HG03135 (cell line): ENCODE results near the gene TPST1.
"Not testable (repeated sequence)": the region's sequence is repeated elsewhere in the genome, so short reads cannot be mapped to it uniquely, and the experiment has no call there.

Experiments
- ATAC-seq: cut with Tn5 transposase; IDR thresholded peaks from one replicate; pipeline ENCODE4 v1.9.1; 2021; ENCODE audit warnings: mild to moderate bottlenecking, moderate library complexity; ENCODE audit not compliant: unreplicated experiment

The TPST1 gene

DNA sequence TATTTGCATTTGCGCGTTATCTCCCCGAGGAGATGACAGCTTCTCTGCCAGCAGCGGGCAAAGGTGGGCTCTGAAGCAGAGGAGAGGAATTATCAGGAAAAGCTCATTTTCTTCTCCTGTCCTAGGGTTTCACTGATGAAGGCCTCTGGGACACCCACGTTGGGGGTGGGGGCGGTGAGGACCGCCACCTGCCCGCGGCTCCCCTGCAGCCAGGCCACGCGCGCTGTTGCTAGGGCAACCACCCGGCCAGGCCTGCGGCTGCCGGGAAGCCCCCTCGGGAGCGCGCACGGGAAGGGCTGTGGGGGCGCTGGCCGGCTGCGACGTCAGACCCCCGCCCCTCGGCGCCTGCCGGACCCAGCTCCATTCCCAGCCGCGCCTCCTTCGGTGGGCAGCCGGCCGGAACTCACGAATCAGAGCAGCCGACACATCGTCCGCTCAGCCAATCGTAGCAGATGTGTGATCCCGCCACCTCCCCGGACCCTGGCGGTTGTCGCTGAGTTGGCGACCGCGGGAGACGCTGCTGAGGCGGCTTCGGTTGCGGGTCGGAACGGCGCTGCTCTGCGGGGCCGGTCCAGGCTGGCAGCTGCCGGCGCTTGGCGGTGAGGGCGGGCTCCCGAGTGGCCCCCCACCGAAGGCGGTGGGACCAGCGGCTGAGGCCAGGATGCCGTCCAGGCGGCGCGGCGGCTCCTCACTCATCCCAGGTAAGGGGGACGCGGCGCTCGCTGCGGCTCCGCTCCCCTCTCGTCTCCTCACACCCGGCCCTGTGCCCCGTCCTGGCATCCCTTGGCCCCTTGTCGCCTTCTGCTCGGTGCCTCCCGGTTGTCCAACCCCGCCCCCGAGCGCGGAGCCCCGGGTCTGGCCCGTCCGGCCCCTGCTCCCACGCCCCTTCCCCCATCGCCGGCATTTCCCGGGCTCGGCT, at the start of gene TPST1:
Gene TPST1 (plus strand): TSS at position 513 of the 919 bp plus-strand sequence. CDS start 35,092 bp downstream, outside the sequence.
- peak; percentile 93 for ATAC-seq

DNA sequence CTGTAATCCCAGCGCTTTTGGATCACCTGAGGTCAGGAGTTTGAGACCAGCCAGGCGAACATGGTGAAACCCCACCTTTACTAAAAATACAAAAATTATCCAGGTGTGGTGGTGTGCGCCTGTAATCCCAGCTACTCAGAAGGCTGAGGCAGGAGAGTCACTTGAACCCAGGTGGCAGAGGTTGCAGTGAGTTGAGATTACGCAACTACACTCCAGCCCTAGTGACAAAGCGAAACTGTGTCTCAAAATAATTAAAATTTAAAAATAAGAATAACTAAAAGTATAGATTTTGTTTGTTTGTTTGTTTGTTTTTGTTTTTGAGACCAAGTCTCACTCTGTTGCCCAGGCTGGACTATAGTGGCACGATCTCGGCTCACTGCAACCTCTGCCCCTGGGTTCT, 49.1 kb upstream of the TPST1 start:
- ATAC-seq, result not testable (repeated sequence)

DNA sequence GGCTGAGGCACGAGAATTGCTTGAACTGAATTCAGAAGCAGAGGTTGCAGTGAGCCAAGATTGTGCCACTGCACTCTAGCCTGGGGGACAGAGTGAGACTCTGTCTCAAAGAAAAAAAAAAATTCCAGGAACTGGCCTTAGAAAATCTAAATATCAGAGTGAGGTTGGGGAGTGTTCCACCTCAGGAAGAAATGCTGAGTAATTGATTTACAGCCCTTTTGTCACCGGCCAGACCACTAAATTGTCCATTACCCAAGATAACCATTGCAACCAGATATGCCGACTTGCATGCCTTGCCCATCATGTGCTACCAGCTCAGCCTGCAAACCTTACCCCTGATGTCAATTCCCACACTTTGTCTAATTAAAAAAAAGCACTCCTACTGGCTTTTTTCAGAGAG, 48.1 kb upstream of the TPST1 start:
- ATAC-seq, result no peak

DNA sequence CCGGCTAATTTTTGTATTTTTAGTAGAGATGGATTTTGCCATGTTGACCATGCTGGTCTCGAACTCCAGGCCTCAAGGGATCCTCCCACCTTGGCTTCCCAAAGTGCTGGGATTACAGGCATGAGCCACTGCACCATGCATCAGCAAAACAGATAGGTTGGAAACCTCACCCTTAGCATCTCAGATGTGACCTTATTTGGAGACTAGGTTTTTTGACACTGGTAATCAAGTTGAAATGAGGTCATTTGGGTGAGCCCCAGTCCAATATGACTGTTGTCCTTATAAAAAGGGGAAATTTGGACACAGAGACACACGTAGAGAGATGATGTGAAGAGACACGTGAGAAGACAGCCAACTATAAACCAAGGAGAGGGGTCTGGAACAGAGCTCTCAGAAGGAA, 42.5 kb upstream of the TPST1 start:
- ATAC-seq, result no peak

DNA sequence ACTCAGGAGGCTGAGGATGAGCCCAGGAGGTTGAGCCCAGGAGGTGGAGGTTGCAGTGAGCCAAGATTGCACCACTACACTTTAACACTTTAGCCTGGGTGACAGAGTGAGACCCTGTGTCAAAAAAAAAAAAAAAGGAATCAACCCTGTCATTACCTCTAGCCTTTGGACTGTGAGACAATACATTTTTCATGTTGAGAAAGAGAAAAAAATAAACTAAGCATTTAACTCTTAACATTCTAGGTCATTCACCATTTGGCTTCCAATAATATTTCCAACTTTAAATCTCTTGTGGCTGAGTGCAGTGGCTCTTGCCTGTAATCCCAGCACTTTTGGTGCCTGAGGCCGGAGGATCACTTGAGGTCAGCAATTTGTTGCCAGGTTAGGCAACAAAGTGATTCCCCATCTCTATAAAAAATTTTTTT, 41.9 kb upstream of the TPST1 start:
- ATAC-seq, result no peak

DNA sequence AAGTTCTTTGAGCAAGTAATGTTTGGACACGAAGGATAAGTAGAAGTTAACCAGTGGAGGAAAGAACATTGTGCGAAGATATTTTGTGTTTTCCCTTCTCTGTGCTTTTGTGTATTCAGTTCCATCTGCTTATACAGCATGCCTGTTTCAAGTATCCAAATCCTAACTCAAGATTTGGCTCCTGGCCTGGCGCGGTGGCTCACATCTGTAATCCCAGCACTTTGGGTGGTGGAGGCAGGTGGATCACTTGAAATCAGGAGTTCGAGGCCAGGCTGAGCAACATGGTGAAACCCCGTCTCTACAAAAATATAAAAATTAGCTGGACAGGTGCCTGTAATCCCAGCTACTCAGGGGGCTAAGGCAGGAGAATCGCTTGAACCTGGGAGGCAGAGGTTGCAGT, 40.8 kb upstream of the TPST1 start:
- ATAC-seq, result no peak

DNA sequence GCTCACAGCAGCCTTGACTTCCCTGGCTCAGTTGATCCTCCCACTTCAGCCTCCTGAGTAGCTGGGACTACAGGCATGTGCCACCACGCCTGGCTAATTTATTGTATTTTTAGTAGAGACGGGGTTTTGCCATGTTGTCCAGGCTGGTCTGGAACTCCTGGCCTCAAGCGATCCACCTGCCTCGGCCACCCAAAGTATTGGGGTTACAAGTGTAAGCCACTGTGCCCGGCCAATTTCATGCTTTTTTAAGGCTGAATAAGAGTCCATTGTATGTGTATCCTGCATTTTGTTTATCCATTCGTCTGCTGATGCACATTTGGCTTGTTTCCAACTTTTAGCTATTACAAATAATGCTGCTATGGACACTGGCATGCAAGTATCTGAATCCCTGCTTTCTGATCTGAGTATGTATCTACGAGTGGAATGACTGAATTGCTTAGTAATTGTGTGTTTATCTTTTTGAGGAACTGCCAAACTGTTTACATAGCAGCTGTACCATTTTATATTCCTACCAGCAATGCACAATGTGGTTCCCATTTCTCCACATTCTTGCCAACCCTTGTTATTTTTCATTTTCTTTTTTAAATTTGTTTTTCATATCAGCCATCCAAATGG, 37.3 kb upstream of the TPST1 start:
- ATAC-seq, result no peak

DNA sequence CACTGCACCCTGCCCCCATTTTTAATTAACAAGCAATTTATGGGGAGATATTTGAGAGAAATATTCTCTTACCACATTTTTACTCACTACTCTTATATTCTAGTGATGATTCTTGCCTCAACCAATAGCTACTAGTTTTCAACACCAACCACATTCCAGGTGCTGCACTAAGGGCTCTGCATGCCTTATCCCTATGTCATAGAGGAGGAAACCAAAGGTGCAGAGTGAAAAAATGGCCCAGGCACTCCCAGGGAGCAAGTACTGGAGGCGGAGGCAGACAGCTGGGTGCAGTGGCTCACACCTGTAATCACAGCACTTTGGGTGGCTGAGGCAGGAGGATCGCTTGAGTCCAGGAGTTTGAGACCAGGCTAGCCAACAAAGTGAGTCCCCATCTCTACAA, 35.5 kb upstream of the TPST1 start:
- no peak for ATAC-seq

DNA sequence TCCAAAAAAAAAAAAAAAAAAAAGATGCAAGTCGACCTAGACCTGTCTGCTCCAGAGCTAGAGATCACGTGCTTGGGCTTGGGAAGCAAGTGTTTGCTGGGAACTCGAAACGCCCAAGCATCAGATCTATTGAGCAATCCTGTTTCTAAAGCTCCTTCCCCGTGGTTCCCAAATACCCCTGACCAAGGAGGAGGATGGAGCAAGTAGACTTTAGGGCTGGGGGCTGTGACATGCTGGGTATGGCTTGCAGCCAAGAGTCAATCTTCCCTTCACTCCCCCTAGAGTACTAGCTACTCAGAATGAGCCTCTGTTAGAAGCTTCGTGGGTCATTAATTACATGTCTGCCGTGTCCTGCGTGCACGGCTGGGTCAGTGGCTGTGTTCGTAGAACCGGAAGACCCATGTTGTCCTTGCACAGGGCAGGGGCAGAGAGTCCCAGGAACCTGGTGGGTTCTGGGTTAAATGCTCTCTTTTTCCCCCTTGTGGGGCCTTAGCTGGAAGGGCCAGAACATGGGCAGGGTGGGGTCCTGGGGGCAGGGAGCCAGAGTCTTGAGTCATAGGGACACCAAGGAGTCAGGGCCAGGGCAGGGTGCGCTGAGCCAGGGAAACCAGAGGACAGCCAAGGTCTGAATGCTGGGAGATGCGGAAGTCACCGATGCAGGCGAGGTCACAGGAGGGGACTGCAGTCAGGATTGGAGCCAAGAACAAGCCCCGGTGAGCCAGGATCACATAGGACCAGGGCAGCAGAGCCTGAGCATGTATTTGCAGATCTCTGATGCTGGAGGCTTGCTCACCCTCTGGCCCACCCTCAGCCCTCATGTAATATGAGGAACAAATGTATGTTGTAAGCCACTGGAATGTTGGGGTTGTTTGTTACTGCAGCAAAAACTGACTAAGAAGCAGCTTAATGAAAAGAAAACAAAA, 34.6 kb upstream of the TPST1 start:
- ATAC-seq, result no peak

DNA sequence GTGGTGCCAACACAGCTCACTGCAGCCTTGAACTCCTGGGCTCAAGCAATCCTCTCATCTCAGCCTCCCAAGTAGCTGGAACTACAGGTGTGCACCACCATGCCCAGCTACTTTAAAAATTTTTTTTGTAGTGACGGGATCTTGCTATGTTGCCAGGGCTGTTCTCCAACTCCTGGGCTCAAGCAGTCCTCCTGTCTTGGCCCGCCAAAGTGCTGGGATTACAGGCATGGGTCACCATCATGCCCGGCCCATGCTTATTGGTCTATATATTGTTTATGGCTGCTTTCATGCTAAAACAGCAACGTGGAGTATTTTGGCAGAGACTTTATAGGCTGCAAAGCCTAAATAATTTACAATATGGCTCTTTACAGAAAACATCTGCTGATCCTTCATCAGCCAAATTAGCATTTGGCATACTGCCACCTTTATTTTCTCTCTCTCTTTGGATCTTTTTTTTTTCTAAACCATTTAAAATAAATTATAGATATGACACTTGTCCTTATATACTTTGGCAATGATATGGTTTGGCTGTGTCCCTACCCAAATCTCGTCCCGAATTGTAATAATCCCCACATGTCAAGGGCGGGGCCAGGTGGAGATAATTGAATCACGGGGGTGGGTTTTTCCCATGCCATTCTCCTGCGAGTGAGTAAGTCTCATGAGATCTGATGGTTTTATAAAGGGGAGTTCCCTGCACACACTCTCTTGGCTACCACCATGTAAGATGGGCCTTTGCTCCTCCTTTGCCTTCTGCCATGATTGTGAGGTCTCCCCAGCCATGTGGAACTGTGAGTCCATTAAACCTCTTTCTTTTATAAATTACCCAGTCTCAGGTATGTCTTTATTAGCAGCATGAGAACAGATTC, 32.4 kb upstream of the TPST1 start:
- ATAC-seq, result not testable (repeated sequence)

DNA sequence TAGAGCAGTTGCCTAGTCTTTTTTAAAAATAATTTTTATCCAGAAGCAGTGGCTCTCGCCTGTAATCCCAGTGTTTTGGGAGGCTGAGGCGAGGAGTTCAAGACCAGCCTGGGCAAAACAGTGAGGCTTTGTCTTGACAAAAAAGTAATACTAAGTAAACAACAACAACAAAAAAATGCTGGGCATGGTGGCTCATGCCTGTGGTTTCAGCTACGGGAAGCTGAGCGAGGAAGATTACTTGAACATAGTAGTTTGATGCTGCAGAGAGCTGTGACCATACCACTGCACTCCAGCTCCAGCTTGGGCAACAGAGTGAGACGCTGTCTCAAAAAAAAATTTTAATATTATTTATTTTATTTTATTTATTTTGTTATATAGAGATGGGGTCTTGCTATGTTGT, 31.3 kb upstream of the TPST1 start:
- ATAC-seq, result no peak

DNA sequence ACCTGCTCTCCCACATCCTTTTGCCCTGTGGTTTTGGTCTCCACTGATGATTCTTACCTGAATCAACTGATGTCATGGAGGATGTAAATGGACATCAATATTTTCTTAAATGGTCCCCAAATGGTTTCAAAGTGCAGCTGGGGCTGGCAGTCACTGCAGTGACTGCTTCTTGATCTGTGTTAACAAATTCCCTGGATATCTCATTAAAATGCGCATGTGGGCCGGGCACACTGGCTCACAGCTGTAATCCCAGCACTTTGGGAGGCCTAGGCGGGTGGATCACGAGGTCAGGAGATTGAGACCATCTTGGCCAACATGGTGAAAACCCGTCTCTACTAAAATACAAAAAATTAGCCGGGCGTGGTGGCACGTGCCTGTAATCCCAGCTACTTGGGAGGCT, 30.1 kb upstream of the TPST1 start:
- ATAC-seq, result not testable (repeated sequence)

DNA sequence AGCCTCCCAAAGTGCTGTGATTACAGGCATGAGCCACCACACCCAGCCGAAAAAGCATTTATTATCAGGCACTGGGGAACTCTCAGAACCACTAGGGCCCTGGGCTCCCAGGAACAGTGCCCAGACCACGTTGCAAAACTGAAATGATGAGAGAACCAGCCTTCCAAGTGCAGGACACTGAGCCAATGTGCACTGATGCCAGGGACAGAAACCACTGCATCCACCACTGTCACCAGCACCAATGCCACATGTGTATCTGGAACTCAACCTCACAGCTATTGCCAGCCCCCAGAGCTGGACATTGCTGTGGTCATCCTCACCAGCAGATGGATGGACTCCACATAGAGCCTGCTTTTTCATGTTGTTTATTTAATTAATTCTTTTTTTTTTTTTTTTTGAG, 28.2 kb upstream of the TPST1 start:
- no peak for ATAC-seq

DNA sequence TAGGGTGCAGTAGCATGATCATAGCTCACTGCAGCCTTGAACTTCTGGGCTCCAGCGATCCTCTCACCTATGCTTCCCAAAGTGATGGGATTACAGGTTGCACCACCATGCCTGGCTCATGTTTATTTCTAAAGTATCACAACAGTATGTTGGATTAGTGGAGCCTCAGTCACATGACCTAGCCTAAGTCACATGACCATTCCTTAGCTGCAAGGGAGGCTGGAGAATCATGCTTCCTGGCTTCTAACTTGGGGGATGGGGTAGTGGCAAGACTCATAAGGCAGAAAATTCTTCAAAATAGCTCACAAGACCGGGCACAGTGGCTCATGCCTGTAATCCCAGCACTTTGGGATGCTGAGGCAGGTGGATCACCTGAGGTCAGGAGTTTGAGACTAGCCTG, 26.9 kb upstream of the TPST1 start:
- no peak for ATAC-seq

DNA sequence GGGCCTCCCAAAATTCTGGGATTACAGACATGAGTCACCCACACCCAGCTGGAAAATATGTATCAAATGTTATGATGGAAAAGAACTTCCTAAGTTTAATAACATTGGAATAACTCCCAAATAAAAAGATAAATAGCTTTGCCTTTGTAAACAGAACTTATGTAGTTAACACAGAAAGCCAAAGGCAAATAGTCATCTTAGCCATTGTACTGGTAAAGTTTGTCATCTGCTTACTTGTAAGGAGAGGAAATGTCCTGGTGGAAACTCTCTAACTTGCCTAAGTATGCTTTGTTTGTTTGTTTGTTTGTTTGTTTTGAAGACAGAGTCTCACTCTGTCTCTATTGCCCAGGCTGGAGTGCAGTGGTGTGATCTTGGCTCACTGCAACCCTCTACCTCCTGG, 23.8 kb upstream of the TPST1 start:
- no peak for ATAC-seq

DNA sequence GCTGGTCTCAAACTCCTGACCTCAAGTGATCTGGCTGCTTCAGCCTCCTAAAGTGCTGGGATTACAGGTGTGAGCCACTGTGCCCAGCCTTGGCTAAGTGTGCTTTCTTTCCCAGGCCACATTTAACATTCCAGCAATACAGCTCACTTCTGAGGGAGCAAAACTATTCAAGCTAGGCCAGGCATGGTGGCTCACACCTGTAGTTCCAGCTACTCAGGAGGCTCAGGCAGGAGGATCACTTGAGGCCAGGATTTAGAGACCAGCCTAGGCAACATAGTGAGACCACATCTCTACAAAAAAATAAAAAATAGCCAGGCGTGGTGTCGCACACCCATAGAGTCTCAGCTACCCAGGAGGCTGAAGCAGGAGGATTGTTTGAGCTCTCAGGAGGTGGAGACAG, 23.3 kb upstream of the TPST1 start:
- ATAC-seq, result no peak

DNA sequence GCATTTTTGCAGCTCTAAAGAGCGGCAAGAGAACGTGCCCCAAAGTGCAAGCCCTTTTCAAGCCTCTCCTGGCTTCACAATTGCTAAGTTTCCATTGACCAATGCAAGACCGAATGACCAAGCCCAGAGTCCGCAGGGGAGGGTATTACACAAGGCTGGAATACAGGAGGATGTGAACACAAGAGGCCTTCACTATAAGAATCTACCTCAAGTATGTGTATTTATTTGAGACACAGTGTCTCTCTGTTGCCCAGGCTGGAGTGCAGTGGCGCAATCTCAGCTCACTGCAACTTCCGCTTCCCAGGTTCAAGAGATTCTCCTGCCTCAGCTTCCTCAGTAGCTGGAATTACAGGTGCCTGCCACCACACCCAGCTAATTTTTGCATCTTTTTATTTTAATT, 22.2 kb upstream of the TPST1 start:
- no peak for ATAC-seq

DNA sequence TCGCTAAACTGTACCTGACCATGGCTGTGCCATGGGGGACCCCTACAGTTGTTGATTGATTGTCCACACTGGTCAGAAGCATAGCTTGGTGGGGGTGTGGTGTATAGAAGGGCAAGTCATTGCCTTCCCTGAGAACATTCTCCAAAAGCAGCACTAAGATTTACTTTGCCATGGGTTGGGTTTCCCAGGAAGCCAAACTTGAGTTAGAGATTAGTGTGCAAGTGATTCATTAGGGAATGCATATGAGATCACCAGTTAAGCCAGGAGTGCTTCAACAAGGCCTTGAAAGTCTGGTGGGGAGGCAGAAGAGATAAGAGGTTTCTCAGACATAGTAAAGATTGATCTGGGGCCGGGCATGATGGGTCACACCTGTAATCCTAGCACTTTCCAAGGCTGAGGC, 21.4 kb upstream of the TPST1 start:
- no peak for ATAC-seq

DNA sequence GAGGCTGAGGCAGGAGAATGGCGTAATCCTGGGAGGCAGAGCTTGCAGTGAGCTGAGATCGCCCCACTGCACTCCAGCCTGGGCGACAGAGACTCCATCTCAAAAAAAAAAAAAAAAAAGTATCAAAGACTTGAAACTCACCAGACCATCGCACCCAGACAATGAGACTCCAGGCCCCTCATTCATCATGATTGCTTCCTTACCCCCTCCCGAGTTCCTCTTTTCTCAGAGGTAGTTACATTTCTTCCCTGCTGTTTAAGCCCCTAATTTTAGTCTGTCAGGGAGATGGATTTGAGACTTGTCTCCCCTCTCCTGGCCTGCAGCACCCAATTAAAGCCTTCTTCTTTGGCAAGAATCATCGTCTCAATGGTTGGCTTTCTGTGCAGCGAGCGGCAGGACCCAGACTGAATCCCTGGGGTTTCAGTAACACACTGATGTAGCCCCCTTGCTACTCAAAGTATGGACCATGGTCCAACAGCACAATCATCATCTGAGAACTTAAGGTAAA, 19.4 kb upstream of the TPST1 start:
- no peak for ATAC-seq

DNA sequence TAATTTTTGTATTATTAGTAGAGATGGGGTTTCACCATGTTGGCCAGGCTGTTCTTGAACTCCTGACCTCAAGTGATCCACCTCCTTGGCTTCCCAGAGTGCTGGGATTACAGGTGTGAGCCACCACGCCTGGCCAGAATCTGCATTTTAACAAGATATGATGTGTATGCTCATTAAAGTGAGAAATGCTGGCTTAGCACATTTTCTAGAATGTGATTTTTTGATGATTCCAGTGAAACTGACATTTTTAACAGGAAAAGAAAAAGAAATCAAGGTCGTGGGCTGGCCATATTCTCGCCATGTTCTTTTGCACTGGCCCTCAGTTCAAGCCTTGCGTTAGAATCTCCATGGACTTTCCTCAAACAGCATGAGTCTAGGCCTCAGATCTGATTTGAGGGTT, 18.1 kb upstream of the TPST1 start:
- no peak for ATAC-seq
